ENCODE data around the gene B4GALT1.

DNA sequence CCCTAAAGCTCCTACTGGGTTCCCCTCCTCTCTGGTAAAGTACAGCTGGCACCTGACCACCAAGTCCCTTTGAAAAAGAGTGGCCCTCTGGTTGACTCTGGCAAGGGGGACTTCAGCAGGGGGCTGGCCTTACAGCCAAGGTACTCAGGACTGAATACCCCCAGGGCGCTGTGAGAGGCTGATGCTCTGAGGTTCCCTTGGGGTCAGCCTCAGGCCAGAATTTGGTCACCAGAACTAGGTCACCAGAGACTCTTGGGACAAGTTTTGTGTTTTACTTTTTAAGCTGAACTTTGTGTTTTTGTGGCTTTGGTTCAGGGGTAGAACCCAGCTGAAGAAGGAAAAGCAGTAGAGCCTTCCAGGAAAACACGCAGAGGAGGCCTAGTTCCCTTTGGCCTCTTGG lies 67.4 kb downstream of the B4GALT1 start:
- TF ChIP-seq BHLHE40 (IDR thresholded peaks at IDR 0.05; ENCODE audit: borderline replicate concordance) = no peak
- no peak for TF ChIP-seq ZNF384 (IDR thresholded peaks at IDR 0.05)
- TF ChIP-seq SUZ12 (IDR thresholded peaks at IDR 0.05) = no peak
- no peak for TF ChIP-seq SP1 (IDR thresholded peaks at IDR 0.05)
- TF ChIP-seq FOXM1 (IDR thresholded peaks at IDR 0.05; ENCODE audit: borderline replicate concordance) = no peak
- no peak for TF ChIP-seq TARDBP (IDR thresholded peaks at IDR 0.05)
- TF ChIP-seq LEF1 (IDR thresholded peaks at IDR 0.05; ENCODE audit: borderline replicate concordance) = no peak
- TF ChIP-seq L3MBTL2 (conservative IDR thresholded peaks at IDR 0.05) = no peak
- no peak for TF ChIP-seq ELF4 (IDR thresholded peaks at IDR 0.05)
- TF ChIP-seq ARNT (IDR thresholded peaks at IDR 0.05) = no peak
- TF ChIP-seq FOXA1 (IDR thresholded peaks at IDR 0.05) = no peak
- TF ChIP-seq CTBP1 (IDR thresholded peaks at IDR 0.05; ENCODE audit: borderline replicate concordance) = no peak
- TF ChIP-seq NFRKB (IDR thresholded peaks at IDR 0.05) = no peak
- no peak for TF ChIP-seq HDGF (IDR thresholded peaks at IDR 0.05; ENCODE audit: borderline replicate concordance)

All from HEK293T (cell line).